Gastroesophageal sphincter (tissue), 4 donors: ENCODE data around the gene CARD19. TPM values are rescaled to one million over a fixed set of nuclear protein-coding genes. Genes with fewer than 3 reads are reported as not detected.

ENCODE experiments used
- ATAC-seq: fragments of 150-250 bp; one replicate; pipeline ENCODE4 v1.9.1; 2016; ENCODE audit warnings: mild to moderate bottlenecking, moderate library complexity
- H3K27ac ChIP-seq, 4 donors: fragments of 200-600 bp; sonication (generic) in 3 of 4; 1 replicate in 3 of 4; 2 replicates in 1 of 4; pipeline ENCODE4 v1.5.1; 2016 to 2019
- H3K27me3 ChIP-seq: fragments of 200-600 bp; sonication (generic); one replicate; pipeline ENCODE4 v1.5.1; 2019
- H3K36me3 ChIP-seq, 2 donors: fragments of 200-600 bp; sonication (generic); one replicate each; pipeline ENCODE4 v1.5.1; 2019; ENCODE audit warnings: control low read depth in 1 of 2
- H3K4me1 ChIP-seq, 3 donors: fragments of 200-600 bp; sonication (generic); 1 replicate in 2 of 3; 2 replicates in 1 of 3; pipeline ENCODE4 v1.5.1; 2016 to 2019; ENCODE audit warnings: control low read depth in 2 of 3
- H3K4me3 ChIP-seq, 2 donors: fragments of 200-600 bp; sonication (generic); one replicate each; pipeline ENCODE4 v1.5.1; 2019; ENCODE audit warnings: mild to moderate bottlenecking in 1 of 2, moderate library complexity in 1 of 2
- H3K9me3 ChIP-seq, 3 donors: fragments of 200-600 bp; sonication (generic); one replicate each; pipeline ENCODE4 v1.5.1; 2017 to 2019; ENCODE audit warnings: control low read depth in 2 of 3
- CTCF ChIP-seq, 4 experiments: fragments of 200-600 bp in 2 of 4; fragments of 450-650 bp in 2 of 4; sonication (generic) in 1 of 4; IDR thresholded peaks; one replicate each; pipeline ENCODE4 v1.5.1; 2017 to 2019; ENCODE audit warnings: antibody characterized with exemption in 4 of 4, mild to moderate bottlenecking in 2 of 4, moderate library complexity in 2 of 4
- EP300 ChIP-seq: sonication (generic); formaldehyde crosslinking; IDR thresholded peaks from one replicate; pipeline ENCODE4 v1.6.1; 2017; ENCODE audit warnings: antibody characterized with exemption, mild to moderate bottlenecking
- POLR2A ChIP-seq, 2 donors: fragments of 450-650 bp; IDR thresholded peaks; one replicate each; pipeline ENCODE4 v1.6.1; 2017; ENCODE audit warnings: antibody characterized with exemption in 2 of 2, mild to moderate bottlenecking in 2 of 2, moderate library complexity in 1 of 2
- POLR2AphosphoS5 ChIP-seq: sonication (generic); formaldehyde crosslinking; IDR thresholded peaks from one replicate; pipeline ENCODE4 v1.6.1; 2017; ENCODE audit warnings: antibody characterized with exemption
- WGBS, 2 donors: methylation state at CpG; one replicate each; pipeline ENCODE4 v1.1.5; 2018; ENCODE audit warnings: low coverage in 1 of 2; 5-methylcytosine and 5-hydroxymethylcytosine counted together
- total RNA-seq, 4 donors: library from RNA; depleted of rRNA; stranded (reverse); fragments of >200 nt; gene quantifications; one replicate each; pipeline ENCODE4 v1.1.0, GENCODE V29; 2016

Gene CARD19
- total RNA-seq, 4 donors from 2014 or later, result 78.5 to 82.2 (median 80.1) TPM

- no peaks in the 10 kb centered on the region for H3K27me3 ChIP-seq
- TF ChIP-seq POLR2AphosphoS5 (no peak), POLR2A (IDR thresholded peaks at IDR 0.05) (no peak), CTCF (IDR thresholded peaks at IDR 0.05) (no peak), EP300 (no peak)
- no peak overlapping the region for H3K4me3 ChIP-seq
- no peaks in the 10 kb centered on the region for H3K4me1 ChIP-seq
- 70 to 83% methylated on average over 2 to 4 of the region's 8 CpGs for WGBS, 2 donors
- no peaks in the 10 kb centered on the region for H3K9me3 ChIP-seq
- H3K27ac ChIP-seq, result no peak overlapping the region
- H3K36me3 ChIP-seq, result no peaks in the 10 kb centered on the region
- ATAC-seq, result no peak
These were observed 12.2 kb upstream of the CARD19 start for GRCh38 chr9:93083592-93084470.

GRCh38 chr9:93084471-93084881 is 11.5 kb upstream of the CARD19 start:
- Histone ChIP-seq H3K27me3 (no peaks in the 10 kb centered on the region), H3K4me3 (no peak overlapping the region), H3K9me3 (no peaks in the 10 kb centered on the region), H3K36me3 (no peaks in the 10 kb centered on the region), H3K27ac (no peak overlapping the region), H3K4me1 (no peaks in the 10 kb centered on the region)
- no peak for TF ChIP-seq POLR2A (IDR thresholded peaks at IDR 0.05)
- no peak for TF ChIP-seq POLR2AphosphoS5
- TF ChIP-seq CTCF (IDR thresholded peaks at IDR 0.05), result no peak
- no peak for TF ChIP-seq EP300
- no CpG with 5 or more reads among the region's 6 CpGs for WGBS, 2 donors
- no peak for ATAC-seq

- WGBS, 2 donors, result 100% methylated on average over 2 to 3 of the region's 4 CpGs
- H3K27ac ChIP-seq, result no peak overlapping the region
- no peaks in the 10 kb centered on the region for H3K27me3 ChIP-seq
- TF ChIP-seq POLR2AphosphoS5, result no peak
- no peak for TF ChIP-seq POLR2A (IDR thresholded peaks at IDR 0.05)
- no peak for TF ChIP-seq CTCF (IDR thresholded peaks at IDR 0.05)
- TF ChIP-seq EP300, result no peak
- H3K9me3 ChIP-seq, result no peaks in the 10 kb centered on the region
- no peaks in the 10 kb centered on the region for H3K4me1 ChIP-seq
- H3K36me3 ChIP-seq, result no peaks in the 10 kb centered on the region
- no peak for ATAC-seq
- no peak overlapping the region for H3K4me3 ChIP-seq
These were observed 10.3 kb upstream of the CARD19 start for GRCh38 chr9:93085676-93086075.

GRCh38 chr9:93086447-93087224 is 9.4 kb upstream of the CARD19 start:
- Histone ChIP-seq H3K36me3 (no peaks in the 10 kb centered on the region), H3K4me1 (no peaks in the 10 kb centered on the region), H3K9me3 (peaks cover 0 to 7% (median 0%) of the 10 kb centered on the region in 3 donors), H3K27me3 (no peaks in the 10 kb centered on the region), H3K27ac (no peak overlapping the region), H3K4me3 (no peak overlapping the region)
- no peak for TF ChIP-seq EP300
- 89 to 93% methylated on average over 4 to 7 of the region's 8 CpGs for WGBS, 2 donors
- ATAC-seq, result no peak

GRCh38 chr9:93087971-93088655 is 7.9 kb upstream of the CARD19 start:
- TF ChIP-seq POLR2AphosphoS5 (no peak), EP300 (no peak), CTCF (IDR thresholded peaks at IDR 0.05) (no peak), POLR2A (IDR thresholded peaks at IDR 0.05) (no peak)
- peaks cover 0 to 6% (median 0%) of the 10 kb centered on the region in 3 donors for H3K4me1 ChIP-seq
- no peaks in the 10 kb centered on the region for H3K36me3 ChIP-seq
- 89 to 100% methylated on average over 5 to 8 of the region's 12 CpGs for WGBS, 2 donors
- peaks cover 0 to 8% (median 0%) of the 10 kb centered on the region in 3 donors for H3K9me3 ChIP-seq
- ATAC-seq, result no peak
- H3K4me3 ChIP-seq, result no peak overlapping the region
- no peaks in the 10 kb centered on the region for H3K27me3 ChIP-seq
- no peak overlapping the region for H3K27ac ChIP-seq
